GM18867 (cell line): Measurements from ENCODE around the gene GPR65.

ENCODE experiments used
- ATAC-seq: cut with Tn5 transposase; IDR thresholded peaks from one replicate; pipeline ENCODE4 v1.9.1; 2021; ENCODE audit warnings: mild to moderate bottlenecking, moderate library complexity; ENCODE audit not compliant: unreplicated experiment

The GPR65 gene

GRCh38 chr14:88005050-88005481 is at the start of gene GPR65:
TSS of gene GPR65 (plus strand) at chr14:88005135. CDS start at chr14:88010848, 5,713 bp downstream.
- peak; percentile 77 for ATAC-seq

GRCh38 chr14:87955501-87955900 is 49.4 kb upstream of the GPR65 start:
- no peak for ATAC-seq

- no peak for ATAC-seq
Observed at GRCh38 chr14:87960013-87960787, 44.7 kb upstream of the GPR65 start.

GRCh38 chr14:87961246-87961645 is 43.7 kb upstream of the GPR65 start:
- no peak for ATAC-seq

GRCh38 chr14:87966816-87967215 is 38.1 kb upstream of the GPR65 start:
- no peak for ATAC-seq

- ATAC-seq = no peak
Observed at GRCh38 chr14:87967496-87967895, 37.4 kb upstream of the GPR65 start.

- peak; percentile 70 for ATAC-seq
Observed at GRCh38 chr14:87971010-87971409, 33.9 kb upstream of the GPR65 start.

- ATAC-seq = no peak
Observed at GRCh38 chr14:87975636-87976035, 29.3 kb upstream of the GPR65 start.

- ATAC-seq = no peak
Observed at GRCh38 chr14:87979689-87980088, 25.2 kb upstream of the GPR65 start.

- no peak for ATAC-seq
Observed at GRCh38 chr14:87989221-87989955, 15.5 kb upstream of the GPR65 start.

- ATAC-seq = no peak
Observed at GRCh38 chr14:87989956-87990299, 15.0 kb upstream of the GPR65 start.

GRCh38 chr14:87990682-87991081 is 14.3 kb upstream of the GPR65 start:
- no peak for ATAC-seq

- no peak for ATAC-seq
Observed at GRCh38 chr14:87992346-87992717, 12.6 kb upstream of the GPR65 start.

- ATAC-seq = peak; percentile 91
Observed at GRCh38 chr14:87992718-87993628, 12.0 kb upstream of the GPR65 start, which contains the start of gene GALC. TSS of gene GALC (minus strand) at chr14:87993182. CDS start at chr14:87993164, 18 bp downstream.

- ATAC-seq = peak; percentile 30
Observed at GRCh38 chr14:87994974-87995373, 10.0 kb upstream of the GPR65 start.

- no peak for ATAC-seq
Observed at GRCh38 chr14:87995500-87996290, 9.2 kb upstream of the GPR65 start.

GRCh38 chr14:87996291-87996592 is 8.7 kb upstream of the GPR65 start:
- no peak for ATAC-seq

GRCh38 chr14:87998482-87998881 is 6.5 kb upstream of the GPR65 start:
- ATAC-seq = no peak

GRCh38 chr14:87999277-87999676 is 5.7 kb upstream of the GPR65 start:
- no peak for ATAC-seq

- ATAC-seq = no peak
Observed at GRCh38 chr14:88002421-88003075, 2.4 kb upstream of the GPR65 start.
